Endodermal cell (in vitro differentiated cells): ENCODE results near the gene ACTR3. TPM values are rescaled to one million over a fixed set of nuclear protein-coding genes. Genes with fewer than 3 reads are reported as not detected.

Source experiments
- DNase-seq: peaks from one replicate; pipeline ENCODE4 v3.0.0-alpha.2; 2017
- H3K27ac ChIP-seq: 2 replicates; pipeline ENCODE4 v1.5.1; 2013; ENCODE audit warnings: mild to moderate bottlenecking, low read depth, low read length, moderate library complexity
- H3K27me3 ChIP-seq: 2 replicates; pipeline ENCODE4 v1.6.1; 2013; ENCODE audit warnings: mild to moderate bottlenecking, low read length, moderate library complexity; ENCODE audit not compliant: insufficient read depth, control insufficient read depth, poor library complexity, severe bottlenecking
- H3K36me3 ChIP-seq: 2 replicates; pipeline ENCODE4 v1.7.0; 2013; ENCODE audit warnings: mild to moderate bottlenecking, low read length, moderate library complexity; ENCODE audit not compliant: control insufficient read depth, insufficient read depth
- H3K4me1 ChIP-seq: one replicate; pipeline ENCODE4 v1.7.0; 2013; ENCODE audit warnings: low read length; ENCODE audit not compliant: control insufficient read depth, insufficient read depth
- H3K4me3 ChIP-seq: 2 replicates; pipeline ENCODE4 v1.5.1; 2013; ENCODE audit warnings: mild to moderate bottlenecking, low read length, moderate library complexity
- H3K9ac ChIP-seq: 2 replicates; pipeline ENCODE4 v1.6.1; 2013; ENCODE audit warnings: mild to moderate bottlenecking, low read length, moderate library complexity; ENCODE audit not compliant: poor library complexity, severe bottlenecking; ENCODE audit errors: extremely low read depth
- H3K9me3 ChIP-seq: 2 replicates; pipeline ENCODE4 v1.6.1; 2013; ENCODE audit warnings: mild to moderate bottlenecking, low read length, moderate library complexity; ENCODE audit not compliant: control insufficient read depth
- H3K27ac Mint-ChIP-seq: 2 replicates; pipeline ENCODE4 v1.8.0; 2020; ENCODE audit warnings: mixed read lengths
- H3K27me3 Mint-ChIP-seq: 2 replicates; pipeline ENCODE4 v1.8.0; 2021; ENCODE audit warnings: mild to moderate bottlenecking, mixed read lengths; ENCODE audit not compliant: insufficient read depth
- H3K36me3 Mint-ChIP-seq: 2 replicates; pipeline ENCODE4 v1.8.0; 2020; ENCODE audit warnings: low read depth, mixed read lengths
- H3K4me1 Mint-ChIP-seq: 2 replicates; pipeline ENCODE4 v1.8.0; 2020; ENCODE audit warnings: mixed read lengths
- H3K4me3 Mint-ChIP-seq: 2 replicates; pipeline ENCODE4 v1.8.0; 2020; ENCODE audit warnings: mild to moderate bottlenecking, moderate library complexity, mixed read lengths
- H3K9me3 Mint-ChIP-seq: 2 replicates; pipeline ENCODE4 v1.8.0; 2020; ENCODE audit warnings: mild to moderate bottlenecking, mixed read lengths
- CTCF ChIP-seq: fragments of 200-600 bp; sonication (generic); conservative IDR thresholded peaks from 2 replicates; pipeline ENCODE4 v1.5.0; 2021; ENCODE audit warnings: antibody characterized with exemption, mild to moderate bottlenecking
- WGBS, 2 experiments: methylation state at CpG; one replicate each; pipeline versions ENCODE4 v1.1.5 to v1.1.7; 2013; ENCODE audit warnings: missing lambda C conversion rate in 2 of 2, mixed read lengths in 1 of 2; ENCODE audit not compliant: insufficient coverage in 1 of 2, insufficient read length in 1 of 2; 5-methylcytosine and 5-hydroxymethylcytosine counted together
- total RNA-seq, 2 donors: library from RNA; stranded (reverse); fragmentation: NEBNext Ultra II Directional in 1 of 2; extraction: Animal tissue kit (Norgen Biotek cat#: 25700) in 1 of 2; gene quantifications; 2 replicates in 1 of 2; 3 replicates in 1 of 2; pipeline ENCODE4 v1.2.1, GENCODE V29; 2021

ACTR3 gene
- total RNA-seq, 2 donors from 2014 or later, result 168 to 192 TPM

- H3K4me1 ChIP-seq, result peaks cover 5% of the 10 kb centered on the region
- no peak overlapping the region for H3K27ac ChIP-seq
- no peaks in the 10 kb centered on the region for H3K27me3 ChIP-seq
- H3K9me3 Mint-ChIP-seq, result no peaks in the 10 kb centered on the region
- no peak for TF ChIP-seq CTCF
- H3K27ac Mint-ChIP-seq, result no peak overlapping the region
- 86% methylated on average over 5 of the region's 5 CpGs for WGBS, 2 experiments
- H3K27me3 Mint-ChIP-seq, result no peaks in the 10 kb centered on the region
- H3K4me1 Mint-ChIP-seq, result peaks cover 12% of the 10 kb centered on the region
- no peak overlapping the region for H3K4me3 Mint-ChIP-seq
- H3K36me3 Mint-ChIP-seq, result peaks cover 1% of the 10 kb centered on the region
- no peak for DNase-seq
- H3K36me3 ChIP-seq, result peaks cover 16% of the 10 kb centered on the region
- H3K4me3 ChIP-seq, result no peak overlapping the region
- H3K9me3 ChIP-seq, result no peaks in the 10 kb centered on the region
- H3K9ac ChIP-seq, result no peak overlapping the region
These were observed 75.3 kb downstream of the ACTR3 start for GRCh38 chr2:113965228-113965627.

GRCh38 chr2:113965644-113966043 is 75.8 kb downstream of the ACTR3 start:
- Histone ChIP-seq H3K27me3 (no peaks in the 10 kb centered on the region), H3K4me1 (peaks cover 5% of the 10 kb centered on the region), H3K27ac (no peak overlapping the region), H3K9ac (no peak overlapping the region), H3K4me3 (no peak overlapping the region), H3K36me3 (peaks cover 17% of the 10 kb centered on the region), H3K9me3 (no peaks in the 10 kb centered on the region)
- peak; percentile 86 for TF ChIP-seq CTCF
- Mint-ChIP-seq H3K27me3 (no peaks in the 10 kb centered on the region), H3K27ac (no peak overlapping the region), H3K36me3 (peaks cover 1% of the 10 kb centered on the region), H3K9me3 (no peaks in the 10 kb centered on the region), H3K4me3 (no peak overlapping the region), H3K4me1 (peaks cover 16% of the 10 kb centered on the region)
- 9 to 11% methylated on average over 1 of the region's 1 CpG for WGBS, 2 experiments
- peak; percentile 73 for DNase-seq

- H3K9me3 ChIP-seq, result no peaks in the 10 kb centered on the region
- H3K27me3 Mint-ChIP-seq, result no peaks in the 10 kb centered on the region
- 95 to 100% methylated on average over 2 to 5 of the region's 5 CpGs for WGBS, 2 experiments
- H3K4me3 Mint-ChIP-seq, result no peak overlapping the region
- no peaks in the 10 kb centered on the region for H3K9me3 Mint-ChIP-seq
- H3K9ac ChIP-seq, result no peak overlapping the region
- H3K4me3 ChIP-seq, result no peak overlapping the region
- peaks cover 1% of the 10 kb centered on the region for H3K36me3 Mint-ChIP-seq
- no peak overlapping the region for H3K27ac Mint-ChIP-seq
- H3K27ac ChIP-seq, result no peak overlapping the region
- no peaks in the 10 kb centered on the region for H3K27me3 ChIP-seq
- DNase-seq, result no peak
- TF ChIP-seq CTCF, result no peak
- peaks cover 18% of the 10 kb centered on the region for H3K4me1 Mint-ChIP-seq
- peaks cover 14% of the 10 kb centered on the region for H3K36me3 ChIP-seq
- H3K4me1 ChIP-seq, result peaks cover 5% of the 10 kb centered on the region
These were observed 76.3 kb downstream of the ACTR3 start for GRCh38 chr2:113966171-113966570.
